Endothelial cell of umbilical vein (primary cell): ENCODE data around the gene MROH8. TPM values are rescaled to one million over a fixed set of nuclear protein-coding genes. Genes with fewer than 3 reads are reported as not detected.

Source experiments
- BruUV-seq: library from RNA; stranded (reverse); fragments of 400-500 nt; replicated peaks from 2 replicates; lab custom pipeline; 2021; lab: Mats Ljungman, UMichigan
- CTCF ChIA-PET: fragments of 300-600, 350-600 bp; sonication (Branson Sonifier 250); formaldehyde crosslinking; loops from one replicate; lab custom pipeline; 2021; ENCODE audit warnings: antibody characterized with exemption, inconsistent platforms; lab: Charles Lee
- POLR2A ChIA-PET: fragments of 300-600, 350-600 bp; sonication (Branson Sonifier 250); formaldehyde crosslinking; loops from one replicate; lab custom pipeline; 2021; ENCODE audit warnings: antibody characterized with exemption, inconsistent platforms; lab: Charles Lee
- DNase-seq: peaks from one replicate; pipeline ENCODE4 v3.0.0-alpha.2; 2011; ENCODE audit warnings: low read depth, low spot score
- FAIRE-seq: peaks from 2 replicates; lab custom pipeline; 2011; peaks lifted over from hg19 to GRCh38; lab: Jason Lieb, UNC
- H2AFZ ChIP-seq: 2 replicates; pipeline ENCODE4 v1.6.0; 2012; ENCODE audit warnings: low read depth, low read length, control low read depth, inconsistent platforms
- H3K27ac ChIP-seq: 2 replicates; pipeline ENCODE4 v1.5.1; 2011; ENCODE audit warnings: low read depth, mild to moderate bottlenecking, control low read depth, low read length, moderate library complexity; ENCODE audit not compliant: insufficient read depth
- H3K27me3 ChIP-seq, 2 experiments: 2 replicates each; pipeline versions ENCODE4 v1.6.0 to v1.6.1; 2011; ENCODE audit warnings: low read length in 2 of 2, mixed read lengths in 1 of 2; ENCODE audit not compliant: control insufficient read depth in 2 of 2, insufficient read depth in 2 of 2
- H3K36me3 ChIP-seq, 2 experiments: 2 replicates in 1 of 2; 3 replicates in 1 of 2; pipeline ENCODE4 v1.5.1; 2011; ENCODE audit warnings: low read length in 2 of 2, mild to moderate bottlenecking in 1 of 2, moderate library complexity in 1 of 2; ENCODE audit not compliant: control insufficient read depth in 2 of 2, insufficient read depth in 2 of 2; ENCODE audit errors: extremely low read depth in 1 of 2
- H3K4me1 ChIP-seq: 3 replicates; pipeline ENCODE4 v1.5.1; 2011; ENCODE audit warnings: mild to moderate bottlenecking, low read length; ENCODE audit not compliant: control insufficient read depth, insufficient read depth; ENCODE audit errors: extremely low read depth
- H3K4me2 ChIP-seq: 2 replicates; pipeline ENCODE4 v1.6.1; 2011; ENCODE audit warnings: low read length, control low read depth, mixed read lengths; ENCODE audit not compliant: insufficient read depth
- H3K4me3 ChIP-seq, 3 experiments: fragments of 200-600 bp in 1 of 3; sonication (generic), shearing (Covaris generic) in 1 of 3; replicated peaks in 1 of 3; 2 replicates each; pipeline ENCODE4 v1.5.1; 2011 to 2016; ENCODE audit warnings: control low read depth in 3 of 3, low read length in 3 of 3, mild to moderate bottlenecking in 2 of 3, inconsistent platforms in 1 of 3, low read depth in 1 of 3, moderate library complexity in 1 of 3; ENCODE audit not compliant: insufficient read depth in 1 of 3
- H3K79me2 ChIP-seq: 2 replicates; pipeline ENCODE4 v1.6.0; 2012; ENCODE audit warnings: low read length, inconsistent platforms; ENCODE audit not compliant: control insufficient read depth, insufficient read depth
- H3K9ac ChIP-seq: replicated peaks from 2 replicates; pipeline ENCODE3; 2011; ENCODE audit warnings: low read length, control low read depth; ENCODE audit not compliant: insufficient read depth; ENCODE audit errors: extremely low read depth
- H3K9me1 ChIP-seq: replicated peaks from 3 replicates; pipeline ENCODE4 v1.6.0; 2011; ENCODE audit warnings: mild to moderate bottlenecking, low read length; ENCODE audit not compliant: control insufficient read depth, insufficient read depth; ENCODE audit errors: extremely low read depth
- H3K9me3 ChIP-seq: replicated peaks from 2 replicates; pipeline ENCODE4 v1.5.1; 2012; ENCODE audit warnings: low read length, inconsistent platforms; ENCODE audit not compliant: control insufficient read depth, insufficient read depth
- H4K20me1 ChIP-seq: replicated peaks from 2 replicates; pipeline ENCODE3; 2011; ENCODE audit warnings: mild to moderate bottlenecking, low read length; ENCODE audit not compliant: control insufficient read depth, insufficient read depth; ENCODE audit errors: extremely low read depth
- CTCF ChIP-seq, 2 donors: IDR thresholded peaks; 1 replicate in 1 of 2; 2 replicates in 1 of 2; pipeline ENCODE4 v1.5.1; 2011; ENCODE audit warnings: low read length in 2 of 2, mild to moderate bottlenecking in 2 of 2, moderate library complexity in 2 of 2, control low read depth in 1 of 2, inconsistent platforms in 1 of 2, low read depth in 1 of 2; ENCODE audit not compliant: insufficient read depth in 1 of 2; ENCODE audit errors: extremely low read depth in 1 of 2
- EZH2 ChIP-seq: IDR thresholded peaks from 2 replicates; pipeline ENCODE4 v1.6.1; 2012; ENCODE audit warnings: borderline replicate concordance, low read depth, mild to moderate bottlenecking, moderate library complexity, low read length, inconsistent platforms; ENCODE audit not compliant: severe bottlenecking
- FOS ChIP-seq: IDR thresholded peaks from 2 replicates; pipeline ENCODE4 v1.6.1; 2011; ENCODE audit warnings: mild to moderate bottlenecking, low read length, moderate library complexity, borderline replicate concordance; ENCODE audit not compliant: insufficient read depth
- GATA2 ChIP-seq: IDR thresholded peaks from 2 replicates; pipeline ENCODE4 v1.7.0; 2011; ENCODE audit warnings: low read depth, mild to moderate bottlenecking, moderate library complexity, mixed read lengths, low read length; ENCODE audit not compliant: insufficient read length, insufficient read depth
- JUN ChIP-seq: IDR thresholded peaks from 2 replicates; pipeline ENCODE4 v1.6.1; 2011; ENCODE audit warnings: borderline replicate concordance, low read depth; ENCODE audit not compliant: insufficient read length, insufficient read depth
- MAX ChIP-seq: IDR thresholded peaks from 2 replicates; pipeline ENCODE4 v1.6.1; 2011; ENCODE audit not compliant: insufficient read depth, insufficient read length
- MYC ChIP-seq: IDR thresholded peaks from one replicate; pipeline ENCODE4 v1.6.1; 2011; ENCODE audit warnings: mild to moderate bottlenecking, low read depth, low read length
- POLR2A ChIP-seq: IDR thresholded peaks from 2 replicates; pipeline ENCODE4 v1.6.1; 2012; ENCODE audit warnings: low read depth, mild to moderate bottlenecking, control low read depth, low read length
- POLR2AphosphoS5 ChIP-seq: IDR thresholded peaks from 2 replicates; pipeline ENCODE4 v1.6.1; 2012; ENCODE audit warnings: low read depth, mild to moderate bottlenecking, control low read depth, low read length, moderate library complexity; ENCODE audit not compliant: insufficient read depth
- dilution Hi-C: fragments of 300-500 bp; cut with MboI; formaldehyde crosslinking; loops from one replicate; pipeline ENCODE4 v1.15.0; 2019; ENCODE audit warnings: low sequenced_read_pairs; ENCODE audit not compliant: extremely low pct_ligation_motif_present
- intact Hi-C: fragments of 100-400 bp; cut with micrococcal nuclease; formaldehyde crosslinking; loops from one replicate; pipeline ENCODE4 v1.10.0; 2022
- polyA plus RNA-seq, 4 experiments: library from polyadenylated mRNA; depleted of rRNA in 3 of 4; stranded (reverse) in 3 of 4; unstranded in 1 of 4; fragments of >200 nt; gene quantifications; 2 replicates each; pipeline versions ENCODE4 v1.2.1 to v1.2.3, GENCODE V29; 2011 to 2012; ENCODE audit warnings: missing spikeins in 1 of 4
- total RNA-seq: library from RNA; stranded (reverse); gene quantifications from 2 replicates; pipeline ENCODE4 v1.2.3, GENCODE V29; 2021

The MROH8 gene
- total and polyA plus RNA-seq, 2 donors (not counting 3 experiments of a cell fraction or from before 2014, with no cell fraction given) = 1.3 to 1.5 TPM

- intact Hi-C loops = no loop called here
- no peak overlapping the region for H3K27ac ChIP-seq
- no peak overlapping the region for H3K9ac ChIP-seq
- no peaks in the 10 kb centered on the region for H3K9me3 ChIP-seq
- H4K20me1 ChIP-seq = no peaks in the 10 kb centered on the region
- no peak overlapping the region for H2AFZ ChIP-seq
- no peak for DNase-seq
- no peak for TF ChIP-seq EZH2
- TF ChIP-seq JUN = no peak
- no peak for TF ChIP-seq MYC
- no peak for TF ChIP-seq FOS
- TF ChIP-seq MAX = no peak
- no peak for TF ChIP-seq GATA2
- no peak for TF ChIP-seq POLR2AphosphoS5
- TF ChIP-seq CTCF (IDR thresholded peaks at IDR 0.05; ENCODE audit: extremely low read depth in 1 of 2, insufficient read depth in 1 of 2, low read depth in 1 of 2, low read length in 2 of 2) = no peak
- TF ChIP-seq POLR2A = no peak
- no peak for FAIRE-seq
- H3K27me3 ChIP-seq = no peaks in the 10 kb centered on the region
- H3K4me3 ChIP-seq = no peak overlapping the region
- peaks cover 12% of the 10 kb centered on the region for H3K79me2 ChIP-seq
- dilution Hi-C loops = no loop called here
- ChIA-PET POLR2A (no interaction called here), CTCF (interaction anchor here (1.7 to 4.4 kb wide), 2 partner anchors 27 to 30 kb away, joined by 4 to 15 read pairs; no protein-coding TSS in a partner anchor)
- no peaks in the 10 kb centered on the region for H3K4me1 ChIP-seq
- BruUV-seq = no TSS peak
- H3K4me2 ChIP-seq = no peak overlapping the region
- H3K9me1 ChIP-seq = no peaks in the 10 kb centered on the region
- H3K36me3 ChIP-seq = peaks cover 26 to 37% of the 10 kb centered on the region in 2 experiments
These were observed 42.7 kb upstream of the MROH8 start for GRCh38 chr20:37222086-37222485.
